ENCODE data around the gene QRSL1. TPM values are rescaled to one million over a fixed set of nuclear protein-coding genes. Genes with fewer than 3 reads are reported as not detected.
"Not testable (repeated sequence)": the region's sequence is repeated elsewhere in the genome, so short reads cannot be mapped to it uniquely, and the experiment has no call there.

Gene QRSL1
- polyA plus RNA-seq, 1 donor, result 12.9 TPM

- Histone ChIP-seq H3K36me3 (ENCODE audit: control insufficient read depth, insufficient read depth, low read length) (peaks cover 5% of the 10 kb centered on the region), H3K27ac (ENCODE audit: low read length) (no peak overlapping the region), H3K4me1 (ENCODE audit: control insufficient read depth, insufficient read depth, low read length) (no peaks in the 10 kb centered on the region), H3K27me3 (ENCODE audit: control insufficient read depth, insufficient read depth, low read length) (no peaks in the 10 kb centered on the region), H3K4me3 (ENCODE audit: low read length) (no peak overlapping the region), H3K9me3 (ENCODE audit: control insufficient read depth, low read depth, low read length) (no peaks in the 10 kb centered on the region)
- no CpG with 5 or more reads among the region's 8 CpGs for WGBS (ENCODE audit: insufficient coverage, low lambda C conversion rate)
- DNase-seq, result no peak
Observed at GRCh38 chr6:106622412-106622811, 7.0 kb upstream of the QRSL1 start.

GRCh38 chr6:106623039-106623438 lies 6.3 kb upstream of the QRSL1 start:
- Histone ChIP-seq H3K36me3 (ENCODE audit: control insufficient read depth, insufficient read depth, low read length) (peaks cover 5% of the 10 kb centered on the region), H3K27ac (ENCODE audit: low read length) (no peak overlapping the region), H3K4me3 (ENCODE audit: low read length) (no peak overlapping the region), H3K9me3 (ENCODE audit: control insufficient read depth, low read depth, low read length) (no peaks in the 10 kb centered on the region), H3K27me3 (ENCODE audit: control insufficient read depth, insufficient read depth, low read length) (no peaks in the 10 kb centered on the region), H3K4me1 (ENCODE audit: control insufficient read depth, insufficient read depth, low read length) (no peaks in the 10 kb centered on the region)
- DNase-seq, result no peak
- 100% methylated on average over 1 of the region's 1 CpG for WGBS (ENCODE audit: insufficient coverage, low lambda C conversion rate)

DNA sequence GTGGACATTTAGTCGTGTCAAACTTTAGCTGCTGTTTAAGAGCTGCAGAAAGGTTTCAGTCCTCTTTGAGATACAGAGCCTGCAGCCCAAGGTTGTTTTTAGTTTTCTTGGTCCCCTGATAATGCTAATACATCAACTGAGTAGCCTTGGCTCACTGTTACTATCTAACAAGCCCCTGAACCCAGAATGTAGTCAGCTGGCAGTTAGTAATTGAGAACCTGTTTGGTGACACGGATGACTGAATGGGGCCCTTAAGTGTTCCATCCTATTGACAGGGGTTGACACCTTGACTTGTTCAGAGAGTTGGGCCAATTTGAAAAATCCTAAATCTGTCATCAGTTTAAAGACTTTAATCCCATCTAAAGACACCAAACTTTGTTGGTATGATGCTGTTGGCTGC lies 2.9 kb upstream of the QRSL1 start:
- no peaks in the 10 kb centered on the region for H3K27me3 ChIP-seq (ENCODE audit: control insufficient read depth, insufficient read depth, low read length)
- DNase-seq, result no peak
- H3K9me3 ChIP-seq (ENCODE audit: control insufficient read depth, low read depth, low read length), result no peaks in the 10 kb centered on the region
- H3K4me1 ChIP-seq (ENCODE audit: control insufficient read depth, insufficient read depth, low read length), result no peaks in the 10 kb centered on the region
- WGBS (ENCODE audit: insufficient coverage, low lambda C conversion rate), result 20% methylated on average over 1 of the region's 2 CpGs
- H3K27ac ChIP-seq (ENCODE audit: low read length), result no peak overlapping the region
- H3K36me3 ChIP-seq (ENCODE audit: control insufficient read depth, insufficient read depth, low read length), result peaks cover 5% of the 10 kb centered on the region
- H3K4me3 ChIP-seq (ENCODE audit: low read length), result no peak overlapping the region

- 100% methylated on average over 1 of the region's 16 CpGs for WGBS (ENCODE audit: insufficient coverage, low lambda C conversion rate)
- H3K4me1 ChIP-seq (ENCODE audit: control insufficient read depth, insufficient read depth, low read length); H3K27me3 ChIP-seq (ENCODE audit: control insufficient read depth, insufficient read depth, low read length); H3K4me3 ChIP-seq (ENCODE audit: low read length); H3K36me3 ChIP-seq (ENCODE audit: control insufficient read depth, insufficient read depth, low read length); H3K9me3 ChIP-seq (ENCODE audit: control insufficient read depth, low read depth, low read length); H3K27ac ChIP-seq (ENCODE audit: low read length); DNase-seq: not testable (repeated sequence)
Observed at GRCh38 chr6:106627760-106628159, 1.6 kb upstream of the QRSL1 start.

DNA sequence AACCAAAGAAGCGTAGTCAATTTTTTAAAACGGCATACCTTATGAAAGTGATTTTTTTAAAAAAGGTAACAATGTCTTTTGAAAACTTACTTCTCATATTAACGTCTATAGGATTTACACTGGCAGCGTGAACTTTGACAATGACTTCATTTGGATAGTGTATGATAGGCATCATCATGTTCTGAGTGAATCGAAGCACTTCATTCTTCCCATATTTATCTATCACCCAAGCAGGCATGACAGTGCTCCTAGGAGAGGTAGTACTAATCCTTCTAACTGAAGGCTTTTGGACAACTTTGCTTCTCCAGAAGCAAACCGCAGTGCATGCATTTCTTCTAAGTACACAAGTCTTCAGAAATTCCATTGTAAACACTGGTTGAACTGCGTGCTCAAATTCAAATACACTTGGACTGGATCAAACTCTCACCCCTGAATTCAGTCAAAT lies 698 bp upstream of the QRSL1 start:
- H3K27ac ChIP-seq (ENCODE audit: low read length), result peak overlapping the region; percentile 65
- no peaks in the 10 kb centered on the region for H3K36me3 ChIP-seq (ENCODE audit: control insufficient read depth, insufficient read depth, low read length)
- 32% methylated on average over 4 of the region's 7 CpGs for WGBS (ENCODE audit: insufficient coverage, low lambda C conversion rate)
- H3K9me3 ChIP-seq (ENCODE audit: control insufficient read depth, low read depth, low read length), result no peaks in the 10 kb centered on the region
- DNase-seq, result peak in 1 of 2 donors; percentile 0
- no peaks in the 10 kb centered on the region for H3K27me3 ChIP-seq (ENCODE audit: control insufficient read depth, insufficient read depth, low read length)
- H3K4me3 ChIP-seq (ENCODE audit: low read length), result peak overlapping the region; percentile 72
- H3K4me1 ChIP-seq (ENCODE audit: control insufficient read depth, insufficient read depth, low read length), result no peaks in the 10 kb centered on the region

- Histone ChIP-seq H3K4me1 (ENCODE audit: control insufficient read depth, insufficient read depth, low read length) (no peaks in the 10 kb centered on the region), H3K27ac (ENCODE audit: low read length) (peak overlapping the region; percentile 65), H3K9me3 (ENCODE audit: control insufficient read depth, low read depth, low read length) (no peaks in the 10 kb centered on the region), H3K4me3 (ENCODE audit: low read length) (peak overlapping the region; percentile 72), H3K27me3 (ENCODE audit: control insufficient read depth, insufficient read depth, low read length) (no peaks in the 10 kb centered on the region), H3K36me3 (ENCODE audit: control insufficient read depth, insufficient read depth, low read length) (no peaks in the 10 kb centered on the region)
- no CpG with 5 or more reads among the region's 14 CpGs for WGBS (ENCODE audit: insufficient coverage, low lambda C conversion rate)
- DNase-seq, result no peak
Observed at GRCh38 chr6:106629859-106630163, 433 bp downstream of the QRSL1 start.

DNA sequence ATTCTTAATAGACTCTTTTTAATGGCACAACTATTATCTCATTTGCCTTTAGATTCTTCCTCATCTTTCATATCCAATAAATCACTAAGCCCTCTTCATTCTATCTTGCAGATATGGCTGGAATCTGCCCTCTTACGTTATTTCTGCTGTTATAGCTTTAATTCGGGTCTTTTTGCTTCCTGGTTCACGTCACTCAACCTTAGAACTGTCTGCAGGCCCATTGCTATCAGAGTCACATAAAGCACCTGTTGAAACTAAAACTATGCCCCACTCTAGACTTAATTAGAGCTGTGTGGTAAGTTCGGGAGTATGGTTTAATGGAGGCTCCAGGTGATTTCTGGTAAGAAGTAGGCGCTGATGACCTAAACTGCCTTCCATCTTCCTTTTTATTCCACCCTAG lies 988 bp downstream of the QRSL1 start:
- 20% methylated on average over 1 of the region's 5 CpGs for WGBS (ENCODE audit: insufficient coverage, low lambda C conversion rate)
- Histone ChIP-seq H3K4me3 (ENCODE audit: low read length) (peak overlapping the region; percentile 72), H3K9me3 (ENCODE audit: control insufficient read depth, low read depth, low read length) (no peaks in the 10 kb centered on the region), H3K36me3 (ENCODE audit: control insufficient read depth, insufficient read depth, low read length) (no peaks in the 10 kb centered on the region), H3K27me3 (ENCODE audit: control insufficient read depth, insufficient read depth, low read length) (no peaks in the 10 kb centered on the region), H3K4me1 (ENCODE audit: control insufficient read depth, insufficient read depth, low read length) (no peaks in the 10 kb centered on the region), H3K27ac (ENCODE audit: low read length) (peak overlapping the region; percentile 65)
- peak; percentile 7 to 65 for DNase-seq

GRCh38 chr6:106631346-106631745 lies 2.0 kb downstream of the QRSL1 start:
- H3K36me3 ChIP-seq (ENCODE audit: control insufficient read depth, insufficient read depth, low read length), result no peaks in the 10 kb centered on the region
- no peak overlapping the region for H3K4me3 ChIP-seq (ENCODE audit: low read length)
- no CpG with 5 or more reads among the region's 1 CpG for WGBS (ENCODE audit: insufficient coverage, low lambda C conversion rate)

DNA sequence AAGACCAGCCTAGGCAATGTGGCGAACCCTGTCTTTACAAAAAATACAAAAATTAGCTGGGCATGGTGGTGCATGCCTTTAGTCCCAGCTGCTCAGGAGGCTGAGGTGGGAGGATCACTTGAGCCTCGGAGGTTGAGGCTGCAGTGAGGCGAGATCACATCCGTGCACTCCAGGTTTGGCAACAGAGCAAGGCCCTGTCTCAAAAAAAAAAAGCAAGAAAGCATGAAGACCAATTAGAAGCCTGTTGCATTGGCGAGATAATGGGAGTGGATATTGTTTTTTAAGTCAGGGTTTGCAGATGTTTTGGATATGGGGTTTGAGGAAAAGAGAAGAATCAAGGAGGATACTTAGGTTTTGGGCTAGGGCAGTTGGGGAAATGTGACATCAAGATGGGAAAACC lies 5.2 kb downstream of the QRSL1 start:
- WGBS (ENCODE audit: insufficient coverage, low lambda C conversion rate), result 100% methylated on average over 1 of the region's 5 CpGs
- no peaks in the 10 kb centered on the region for H3K36me3 ChIP-seq (ENCODE audit: control insufficient read depth, insufficient read depth, low read length)
- H3K27me3 ChIP-seq (ENCODE audit: control insufficient read depth, insufficient read depth, low read length), result no peaks in the 10 kb centered on the region
- no peak overlapping the region for H3K4me3 ChIP-seq (ENCODE audit: low read length)
- no peak for DNase-seq
- H3K4me1 ChIP-seq (ENCODE audit: control insufficient read depth, insufficient read depth, low read length), result no peaks in the 10 kb centered on the region
- H3K9me3 ChIP-seq (ENCODE audit: control insufficient read depth, low read depth, low read length), result no peaks in the 10 kb centered on the region
- H3K27ac ChIP-seq (ENCODE audit: low read length), result no peak overlapping the region

More at GRCh38 chr6:106631346-106631745, 2.0 kb downstream of the QRSL1 start:
- Histone ChIP-seq H3K9me3 (ENCODE audit: control insufficient read depth, low read depth, low read length) (no peaks in the 10 kb centered on the region), H3K4me1 (ENCODE audit: control insufficient read depth, insufficient read depth, low read length) (no peaks in the 10 kb centered on the region), H3K27me3 (ENCODE audit: control insufficient read depth, insufficient read depth, low read length) (no peaks in the 10 kb centered on the region), H3K27ac (ENCODE audit: low read length) (no peak overlapping the region)
- no peak for DNase-seq

- no peak overlapping the region for H3K27ac ChIP-seq (ENCODE audit: low read length)
- 82% methylated on average over 2 of the region's 7 CpGs for WGBS (ENCODE audit: insufficient coverage, low lambda C conversion rate)
- no peak for DNase-seq
Observed at GRCh38 chr6:106637051-106637716, 7.8 kb downstream of the QRSL1 start.

GRCh38 chr6:106637717-106638341 lies 8.5 kb downstream of the QRSL1 start:
- WGBS (ENCODE audit: insufficient coverage, low lambda C conversion rate), result 93% methylated on average over 4 of the region's 6 CpGs

More at GRCh38 chr6:106637051-106637716, 7.8 kb downstream of the QRSL1 start:
- Histone ChIP-seq H3K9me3 (ENCODE audit: control insufficient read depth, low read depth, low read length) (no peaks in the 10 kb centered on the region), H3K36me3 (ENCODE audit: control insufficient read depth, insufficient read depth, low read length) (peaks cover 6% of the 10 kb centered on the region), H3K27me3 (ENCODE audit: control insufficient read depth, insufficient read depth, low read length) (no peaks in the 10 kb centered on the region), H3K4me3 (ENCODE audit: low read length) (no peak overlapping the region), H3K4me1 (ENCODE audit: control insufficient read depth, insufficient read depth, low read length) (no peaks in the 10 kb centered on the region)

More at GRCh38 chr6:106637717-106638341, 8.5 kb downstream of the QRSL1 start:
- no peaks in the 10 kb centered on the region for H3K27me3 ChIP-seq (ENCODE audit: control insufficient read depth, insufficient read depth, low read length)
- no peak overlapping the region for H3K4me3 ChIP-seq (ENCODE audit: low read length)
- H3K27ac ChIP-seq (ENCODE audit: low read length), result no peak overlapping the region
- DNase-seq, result no peak
- H3K4me1 ChIP-seq (ENCODE audit: control insufficient read depth, insufficient read depth, low read length), result no peaks in the 10 kb centered on the region
- no peaks in the 10 kb centered on the region for H3K9me3 ChIP-seq (ENCODE audit: control insufficient read depth, low read depth, low read length)
- peaks cover 12% of the 10 kb centered on the region for H3K36me3 ChIP-seq (ENCODE audit: control insufficient read depth, insufficient read depth, low read length)
